AG09309 (cell line): Measurements from ENCODE around the gene ESAM.

ENCODE experiments used
- DNase-seq: peaks from one replicate; pipeline ENCODE4 v3.0.0-alpha.2; 2010; ENCODE audit warnings: low read depth
- H3K4me3 ChIP-seq: 2 replicates; pipeline ENCODE4 v1.5.1; 2011; ENCODE audit warnings: mild to moderate bottlenecking, low read depth, low read length, moderate library complexity; ENCODE audit not compliant: control insufficient read depth
- CTCF ChIP-seq: IDR thresholded peaks from 2 replicates; pipeline ENCODE4 v1.5.1; 2011; ENCODE audit warnings: mild to moderate bottlenecking, low read depth, low read length, inconsistent platforms; ENCODE audit not compliant: insufficient read depth, control insufficient read depth; ENCODE audit errors: missing control alignments

ESAM gene

DNA sequence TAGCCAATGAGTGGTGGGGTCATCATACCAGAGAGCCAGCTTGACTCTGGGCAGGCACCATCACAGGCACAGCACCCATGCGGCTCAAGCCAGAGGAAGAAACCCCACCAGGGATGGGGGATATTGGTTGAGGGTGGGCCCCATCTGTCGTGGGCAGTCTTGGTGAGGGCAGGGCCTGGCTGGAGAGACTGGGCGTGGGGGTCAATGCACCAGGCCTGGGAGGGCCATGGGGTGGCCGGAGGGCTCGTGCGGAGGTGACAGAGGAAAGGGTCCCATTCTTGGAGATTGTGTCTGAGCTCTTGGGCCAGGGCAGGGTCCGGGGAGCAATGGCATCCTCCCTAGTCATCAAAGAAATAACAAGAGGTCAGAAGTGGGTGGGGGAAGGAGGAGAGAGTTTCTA, 8.5 kb downstream of the ESAM start:
- no peak overlapping the region for H3K4me3 ChIP-seq
- no peak for TF ChIP-seq CTCF
- DNase-seq = no peak

GRCh38 chr11:124753205-124753604, 8.9 kb downstream of the ESAM start:
- DNase-seq = no peak
- no peak for TF ChIP-seq CTCF
- no peak overlapping the region for H3K4me3 ChIP-seq

DNA sequence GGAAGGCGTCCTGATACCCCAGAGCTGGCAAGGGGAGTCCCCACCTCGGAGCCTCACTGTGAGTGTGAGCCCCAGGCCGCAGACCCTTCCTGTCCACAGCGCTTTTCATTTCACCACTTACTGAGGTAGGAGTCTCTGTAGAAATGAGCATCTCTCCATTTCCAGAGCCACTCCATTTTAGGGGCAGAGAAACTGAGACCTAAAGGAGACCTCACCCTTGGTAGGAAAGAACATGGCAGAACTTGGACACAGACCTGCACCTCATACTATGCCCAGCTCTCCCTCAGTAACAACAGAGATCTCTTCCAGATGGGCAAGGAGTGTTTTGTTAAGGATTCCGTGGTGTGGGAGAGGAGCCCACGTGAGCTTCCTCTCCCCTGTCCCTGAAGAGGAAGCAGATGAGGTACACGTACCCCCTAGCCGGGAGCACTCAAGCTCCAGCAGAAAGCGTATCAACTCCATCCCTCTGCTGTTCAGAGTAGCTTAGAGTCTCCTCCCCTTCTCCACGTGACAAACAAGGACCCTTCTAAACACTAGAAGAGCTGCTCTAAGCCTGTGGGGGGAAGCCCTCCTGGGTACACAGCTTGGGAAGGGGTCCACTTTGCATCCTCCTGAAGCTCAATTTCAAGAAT, 9.5 kb downstream of the ESAM start:
- DNase-seq = no peak
- H3K4me3 ChIP-seq = no peak overlapping the region
- TF ChIP-seq CTCF = no peak

DNA sequence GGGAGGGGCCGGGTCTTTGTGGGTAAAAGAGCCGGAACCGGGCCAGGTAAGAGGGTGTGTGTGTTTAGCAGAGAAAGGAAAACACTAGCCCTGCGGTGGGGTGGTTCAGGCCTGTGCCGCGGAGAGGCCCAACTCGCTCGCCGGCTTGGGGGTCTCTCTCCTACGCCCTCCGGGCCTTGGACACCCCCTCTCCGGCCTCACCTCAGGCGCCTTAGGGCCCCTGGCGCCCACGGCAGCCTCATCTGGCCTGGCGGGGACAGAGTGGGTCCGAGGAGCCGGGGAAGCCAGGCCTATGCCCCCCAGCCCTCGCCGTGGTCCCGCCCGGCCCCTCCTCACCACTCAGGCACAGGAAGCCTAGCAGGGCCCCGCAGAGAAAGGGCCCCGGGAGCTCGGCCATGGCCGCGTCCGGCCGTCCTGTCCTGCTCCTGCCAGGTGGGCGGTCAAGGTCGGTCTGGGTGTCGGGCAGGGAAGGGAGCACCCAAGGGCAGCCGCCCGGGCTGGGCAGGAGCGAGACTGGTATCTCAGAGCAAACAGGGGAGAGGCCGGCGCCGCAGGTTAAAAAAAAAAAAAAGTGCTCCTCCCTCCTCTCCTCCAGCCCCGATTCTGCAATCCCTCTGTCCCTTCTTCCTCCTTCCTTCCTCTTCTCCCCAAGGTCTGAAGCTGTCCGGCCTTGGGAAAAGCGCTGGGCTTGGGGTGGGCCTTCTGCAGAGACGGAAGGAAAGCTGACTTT, 10.2 kb downstream of the ESAM start, which contains the start of gene VSIG2:
TSS of gene VSIG2 (minus strand) at position 515 of the 730 bp plus-strand sequence. CDS start at position 397, 118 bp downstream.
- no peak within 1 kb of the TSS for H3K4me3 ChIP-seq
- no peak for DNase-seq
- TF ChIP-seq CTCF = no peak

GRCh38 chr11:124751391-124751740, 10.7 kb downstream of the ESAM start:
- no peak for DNase-seq
- no peak for TF ChIP-seq CTCF
- H3K4me3 ChIP-seq = no peak overlapping the region

- no peak overlapping the region for H3K4me3 ChIP-seq
- no peak for TF ChIP-seq CTCF
- no peak for DNase-seq
These were observed 12.2 kb downstream of the ESAM start for GRCh38 chr11:124749912-124750311.
